HG03196 (cell line): ENCODE results near the gene PTRHD1.

ENCODE experiments used
- ATAC-seq: cut with Tn5 transposase; IDR thresholded peaks from one replicate; pipeline ENCODE4 v1.9.1; 2021; ENCODE audit not compliant: unreplicated experiment

The PTRHD1 gene

DNA sequence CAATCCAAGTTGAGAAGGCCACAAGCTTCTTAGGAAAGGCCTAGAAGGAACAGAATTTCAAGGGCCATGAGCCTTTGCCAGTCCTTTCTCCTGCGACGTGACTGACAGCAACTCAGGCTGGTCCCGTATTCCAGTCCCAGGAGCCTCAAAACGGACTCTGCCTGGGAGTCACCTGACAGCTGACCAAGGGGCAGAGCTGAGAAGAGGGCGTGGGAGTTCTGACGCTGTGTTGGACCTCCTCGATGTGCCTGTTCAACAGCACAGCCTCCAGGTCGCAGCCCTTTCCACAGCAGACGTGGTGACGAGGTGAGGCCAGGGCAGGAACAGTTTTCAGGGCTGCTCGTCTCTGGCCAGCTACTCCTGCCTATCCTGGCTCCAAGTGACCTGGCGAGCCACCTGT lies 37.6 kb upstream of the PTRHD1 start:
- no peak for ATAC-seq

GRCh38 chr2:24830351-24830750 lies 37.2 kb upstream of the PTRHD1 start:
- no peak for ATAC-seq

GRCh38 chr2:24828238-24828996 lies 35.2 kb upstream of the PTRHD1 start:
- ATAC-seq = no peak

DNA sequence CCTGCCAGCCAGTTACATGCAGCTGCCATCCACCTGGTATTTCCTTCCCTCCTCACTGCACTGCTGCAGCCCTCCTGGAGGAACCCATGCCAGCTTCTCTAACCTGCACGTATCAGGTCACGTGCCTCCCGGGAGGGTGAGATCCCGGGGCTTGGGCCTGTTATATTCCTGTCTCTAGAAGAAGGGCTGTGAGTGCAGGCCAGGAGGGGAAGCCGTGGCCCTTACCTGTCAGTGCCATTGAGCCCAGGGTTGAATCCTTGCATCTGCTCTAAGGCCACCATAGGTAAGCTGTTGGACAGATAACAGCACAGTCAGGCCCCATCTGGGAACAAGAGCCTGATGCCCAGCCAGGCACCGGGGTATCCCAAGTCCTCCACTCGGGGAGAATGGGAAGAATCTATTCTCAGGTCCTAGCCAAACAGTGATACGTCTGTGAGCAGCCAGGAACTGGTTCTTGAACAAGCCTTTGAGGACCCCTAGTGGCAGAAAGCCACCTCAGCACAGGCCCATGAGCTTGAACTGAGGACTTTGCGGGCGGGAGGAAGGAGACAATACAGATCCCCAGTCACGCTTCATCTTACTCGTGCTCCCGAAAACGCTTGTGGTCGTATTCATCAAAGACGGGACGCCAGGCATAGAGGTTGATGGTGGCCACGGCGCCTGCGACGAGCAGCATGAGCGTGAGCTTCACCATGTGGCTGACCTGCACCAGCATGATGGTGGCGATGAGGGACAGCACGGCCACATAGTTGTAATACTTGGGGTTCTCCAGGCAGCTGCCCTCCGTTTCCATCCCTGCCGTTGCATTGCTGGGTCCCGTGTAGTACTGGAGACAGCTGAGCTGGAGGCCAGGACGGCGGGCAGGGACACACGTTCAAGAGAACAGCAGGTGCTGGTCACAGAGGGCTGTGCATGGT lies 34.4 kb upstream of the PTRHD1 start:
- ATAC-seq = peak; percentile 60

- ATAC-seq = no peak
Observed at GRCh38 chr2:24826773-24827145, 33.6 kb upstream of the PTRHD1 start.

GRCh38 chr2:24825883-24826772 lies 32.9 kb upstream of the PTRHD1 start:
- no peak for ATAC-seq

DNA sequence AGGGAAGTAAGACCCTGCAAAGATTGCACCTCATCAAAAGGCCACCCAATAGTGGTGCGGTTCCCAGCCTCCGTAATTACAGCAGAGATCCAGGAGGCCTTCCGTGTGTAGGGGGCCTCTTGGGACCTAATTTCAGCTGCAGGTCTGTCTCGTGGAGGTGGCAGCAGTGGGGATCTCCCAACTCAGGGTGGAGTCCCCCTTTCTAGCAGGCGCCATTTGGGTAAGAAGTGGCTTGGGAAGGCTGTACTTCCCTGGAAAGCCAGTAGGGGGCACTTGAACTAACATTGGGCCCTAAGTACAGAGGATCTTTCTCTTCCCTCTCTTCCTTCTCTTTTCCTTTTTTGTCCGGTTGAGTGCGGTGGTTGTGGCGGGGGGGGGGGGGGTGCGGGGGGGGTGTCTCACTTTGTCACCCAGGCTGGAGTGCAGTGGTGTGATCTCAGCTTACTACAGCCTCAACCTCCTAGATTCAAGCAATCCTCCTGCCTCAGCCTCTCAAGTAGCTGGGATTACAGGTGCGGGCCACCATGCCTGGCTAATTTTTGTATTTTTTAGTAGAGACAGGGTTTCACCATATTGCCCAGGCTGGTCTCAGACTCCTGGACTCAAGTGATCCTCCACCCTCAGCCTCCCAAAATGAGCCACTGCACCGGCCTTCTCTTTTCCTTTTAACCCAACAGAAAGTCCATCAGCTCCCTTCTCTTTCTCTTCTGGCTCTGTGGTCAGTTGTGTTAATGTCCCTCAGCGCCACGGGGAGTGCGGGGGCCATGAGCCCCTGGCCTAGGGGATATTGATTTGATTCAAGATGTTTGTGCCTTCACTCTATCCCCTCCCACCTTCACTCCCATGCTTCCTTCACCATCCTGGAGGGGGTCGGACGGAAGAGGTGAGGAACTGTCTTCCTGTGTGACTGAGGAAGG lies 32.0 kb upstream of the PTRHD1 start:
- ATAC-seq = no peak

- ATAC-seq = no peak
Observed at GRCh38 chr2:24824071-24824588, 30.9 kb upstream of the PTRHD1 start.

GRCh38 chr2:24822049-24822706 lies 29.0 kb upstream of the PTRHD1 start:
- no peak for ATAC-seq

- no peak for ATAC-seq
Observed at GRCh38 chr2:24821433-24821891, 28.3 kb upstream of the PTRHD1 start.

GRCh38 chr2:24820598-24821432 lies 27.6 kb upstream of the PTRHD1 start:
- ATAC-seq = no peak

DNA sequence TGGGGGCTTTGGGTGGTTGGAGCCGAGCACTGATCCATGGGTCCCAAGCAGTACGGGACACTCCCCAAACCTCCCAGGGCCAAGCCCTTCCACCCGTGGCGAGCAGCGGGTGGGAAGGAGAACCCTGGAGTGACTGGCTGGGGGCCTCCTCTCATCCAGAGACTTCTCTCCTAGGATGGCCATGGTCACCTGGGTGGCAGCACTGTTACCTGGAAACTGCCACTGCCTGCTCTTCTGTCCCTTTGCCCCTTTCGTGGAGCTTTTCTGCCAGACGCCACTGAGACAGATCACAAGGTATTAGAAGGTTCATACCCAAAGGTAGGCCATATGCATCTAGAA lies 27.0 kb upstream of the PTRHD1 start:
- no peak for ATAC-seq

GRCh38 chr2:24819442-24820174 lies 26.4 kb upstream of the PTRHD1 start:
- ATAC-seq = no peak

GRCh38 chr2:24818721-24819167 lies 25.6 kb upstream of the PTRHD1 start:
- ATAC-seq = no peak

- no peak for ATAC-seq
Observed at GRCh38 chr2:24816884-24817283, 23.7 kb upstream of the PTRHD1 start.

DNA sequence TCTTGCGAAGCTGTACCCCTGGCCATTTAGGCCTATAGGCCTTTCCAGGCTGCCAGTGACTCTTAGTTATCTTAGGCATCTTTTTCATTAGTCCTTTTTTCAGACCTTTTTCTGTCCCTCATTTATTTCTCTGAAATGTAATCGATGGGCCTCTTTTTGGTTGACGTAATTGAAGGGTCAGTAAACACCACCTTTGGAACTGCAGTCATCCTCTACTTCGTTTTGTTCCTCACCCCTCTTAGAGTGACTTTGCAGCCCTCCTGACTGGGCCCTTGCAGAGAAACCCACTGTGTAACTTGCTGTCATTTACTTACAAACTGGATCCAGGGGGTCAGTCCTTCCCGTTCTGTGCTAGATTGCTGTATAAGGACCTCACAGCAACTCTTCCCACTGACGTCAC lies 23.2 kb upstream of the PTRHD1 start:
- ATAC-seq = no peak

- no peak for ATAC-seq
Observed at GRCh38 chr2:24815171-24815570, 22.0 kb upstream of the PTRHD1 start.

- ATAC-seq = no peak
Observed at GRCh38 chr2:24814516-24814915, 21.3 kb upstream of the PTRHD1 start.
